Upper lobe of left lung (tissue), 4 donors: ENCODE data around the gene CMTM7.

Experiments used
- EP300 ChIP-seq, 4 donors: sonication (generic); formaldehyde crosslinking; IDR thresholded peaks; one replicate each; pipeline ENCODE4 v1.5.1; 2017; ENCODE audit warnings: antibody characterized with exemption in 4 of 4, control low read depth in 2 of 4
- POLR2A ChIP-seq, 4 donors: fragments of 450-650 bp; IDR thresholded peaks; one replicate each; pipeline ENCODE4 v1.5.1; 2016 to 2017; ENCODE audit warnings: antibody characterized with exemption in 4 of 4, mild to moderate bottlenecking in 2 of 4
- POLR2AphosphoS5 ChIP-seq, 2 donors: sonication (generic); formaldehyde crosslinking; IDR thresholded peaks; one replicate each; pipeline ENCODE4 v1.5.1; 2017; ENCODE audit warnings: antibody characterized with exemption in 2 of 2
- TF ChIP-seq, protein P1 (sequence below), 6 experiments: fragments of 450-650 bp in 4 of 6; fragments of 200-600 bp in 2 of 6; sonication (generic) in 2 of 6; IDR thresholded peaks; one replicate each; pipeline ENCODE4 v1.5.1; 2016 to 2019; ENCODE audit warnings: antibody characterized with exemption in 6 of 6

DNA sequence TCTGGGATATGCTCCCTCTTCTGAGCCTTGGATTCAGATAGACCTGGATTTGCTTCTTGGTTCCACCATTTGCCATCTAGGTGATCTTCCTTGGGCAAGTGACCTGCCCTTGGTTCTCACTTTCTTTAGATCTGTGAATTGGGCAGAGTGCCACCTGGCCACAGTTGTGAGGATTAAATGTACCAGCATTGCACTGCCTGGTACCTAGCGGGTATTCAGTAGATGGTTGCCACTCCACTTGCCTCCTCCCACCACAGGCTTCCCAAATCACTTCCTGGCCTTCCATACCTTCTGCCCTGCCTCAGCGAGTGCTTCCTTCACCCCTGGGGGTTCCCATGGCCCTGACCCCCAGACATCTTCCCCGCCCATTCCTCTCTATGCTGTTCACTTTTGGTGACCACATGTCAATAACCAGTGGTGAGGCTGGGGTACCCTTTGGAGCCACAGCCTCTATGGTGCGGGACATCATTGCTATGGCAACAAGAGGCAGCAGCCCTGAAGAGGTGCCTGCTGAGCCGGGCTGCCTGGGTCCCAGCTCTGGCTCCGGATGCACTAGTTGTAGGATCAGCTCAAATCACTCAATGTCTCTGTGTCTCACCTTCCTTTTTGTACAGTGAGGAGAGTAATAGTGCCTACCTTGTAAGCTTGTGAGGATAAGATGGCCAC is 40.5 kb downstream of the CMTM7 start:
- TF ChIP-seq POLR2A (IDR thresholded peaks at IDR 0.05): no peak
- TF ChIP-seq, protein P1, sequence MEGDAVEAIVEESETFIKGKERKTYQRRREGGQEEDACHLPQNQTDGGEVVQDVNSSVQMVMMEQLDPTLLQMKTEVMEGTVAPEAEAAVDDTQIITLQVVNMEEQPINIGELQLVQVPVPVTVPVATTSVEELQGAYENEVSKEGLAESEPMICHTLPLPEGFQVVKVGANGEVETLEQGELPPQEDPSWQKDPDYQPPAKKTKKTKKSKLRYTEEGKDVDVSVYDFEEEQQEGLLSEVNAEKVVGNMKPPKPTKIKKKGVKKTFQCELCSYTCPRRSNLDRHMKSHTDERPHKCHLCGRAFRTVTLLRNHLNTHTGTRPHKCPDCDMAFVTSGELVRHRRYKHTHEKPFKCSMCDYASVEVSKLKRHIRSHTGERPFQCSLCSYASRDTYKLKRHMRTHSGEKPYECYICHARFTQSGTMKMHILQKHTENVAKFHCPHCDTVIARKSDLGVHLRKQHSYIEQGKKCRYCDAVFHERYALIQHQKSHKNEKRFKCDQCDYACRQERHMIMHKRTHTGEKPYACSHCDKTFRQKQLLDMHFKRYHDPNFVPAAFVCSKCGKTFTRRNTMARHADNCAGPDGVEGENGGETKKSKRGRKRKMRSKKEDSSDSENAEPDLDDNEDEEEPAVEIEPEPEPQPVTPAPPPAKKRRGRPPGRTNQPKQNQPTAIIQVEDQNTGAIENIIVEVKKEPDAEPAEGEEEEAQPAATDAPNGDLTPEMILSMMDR (IDR thresholded peaks at IDR 0.05): no peak
- no peak for TF ChIP-seq POLR2AphosphoS5 (IDR thresholded peaks at IDR 0.05)
- no peak for TF ChIP-seq EP300 (IDR thresholded peaks at IDR 0.05)
